ENCODE measurements around the gene WWC2. TPM values are rescaled to one million over a fixed set of nuclear protein-coding genes. Genes with fewer than 3 reads are reported as not detected.

Gene WWC2
- total RNA-seq, 1 experiment from 2014 or later, result 39.1 TPM

GRCh38 chr4:183300655-183301054, 201.6 kb downstream of the WWC2 start:
- POLR2A ChIA-PET, result no interaction called here
- H3K9me2 ChIP-seq (ENCODE audit: insufficient read depth), result no peaks in the 10 kb centered on the region
- H3K36me3 ChIP-seq (ENCODE audit: control insufficient read depth in 1 of 2, insufficient read depth in 2 of 2, low read length in 2 of 2), result no peaks in the 10 kb centered on the region; a peak in 1 of 4 replicates
- no peak overlapping the region for H3K9ac ChIP-seq (ENCODE audit: low read length)
- intact Hi-C loops (cut with micrococcal nuclease), result no loop called here
- H3K79me2 ChIP-seq (ENCODE audit: insufficient read depth, low read length), result no peaks in the 10 kb centered on the region
- no peaks in the 10 kb centered on the region for H4K20me1 ChIP-seq (ENCODE audit: insufficient read depth)
- H3K4me2 ChIP-seq (ENCODE audit: low read length), result no peak overlapping the region
- no peak overlapping the region for H3K4me3 ChIP-seq (replicated peaks in 1 of 2; ENCODE audit: low read depth in 1 of 2, low read length in 2 of 2)
- no peak for TF ChIP-seq REST (IDR thresholded peaks at IDR 0.05; ENCODE audit: low read depth)
- TF ChIP-seq SIN3A (IDR thresholded peaks at IDR 0.05; ENCODE audit: low read depth), result no peak
- no peak for TF ChIP-seq CTCF (IDR thresholded peaks at IDR 0.05 in 2 of 3, conservative IDR thresholded peaks at IDR 0.05 in 1 of 3; ENCODE audit: borderline replicate concordance in 1 of 3, insufficient read depth in 1 of 3, low read depth in 2 of 3, low read length in 2 of 3)
- no peak for TF ChIP-seq ZNF274 (IDR thresholded peaks at IDR 0.05; ENCODE audit: low read depth, low read length)
- no peak for TF ChIP-seq CBX3 (IDR thresholded peaks at IDR 0.05; ENCODE audit: low read depth)
- TF ChIP-seq ELF1 (IDR thresholded peaks at IDR 0.05; ENCODE audit: borderline replicate concordance, low read depth), result no peak
- no peak for TF ChIP-seq POLR2A (IDR thresholded peaks at IDR 0.05; ENCODE audit: borderline replicate concordance, extremely low read depth, insufficient read depth, insufficient read length)
- no peak for TF ChIP-seq FOSL1 (IDR thresholded peaks at IDR 0.05; ENCODE audit: low read depth)
- no peak for TF ChIP-seq POLR2AphosphoS5 (IDR thresholded peaks at IDR 0.05; ENCODE audit: low read depth, low read length)
- TF ChIP-seq MAX (IDR thresholded peaks at IDR 0.05), result no peak
- TF ChIP-seq CEBPB (IDR thresholded peaks at IDR 0.05; ENCODE audit: low read depth), result no peak
- TF ChIP-seq ZFX (IDR thresholded peaks at IDR 0.05), result no peak
- TF ChIP-seq RAD21 (IDR thresholded peaks at IDR 0.05; ENCODE audit: low read depth), result no peak
- TF ChIP-seq SRF (IDR thresholded peaks at IDR 0.05; ENCODE audit: low read depth), result no peak
- TF ChIP-seq EGR1 (IDR thresholded peaks at IDR 0.05; ENCODE audit: low read depth), result no peak
- H3K9me3 ChIP-seq (ENCODE audit: control insufficient read depth in 1 of 2, insufficient read depth in 1 of 2, low read depth in 1 of 2, low read length in 2 of 2), result no peaks in the 10 kb centered on the region
- peaks cover 0 to 6% of the 10 kb centered on the region in 2 experiments; a peak in 1 of 4 replicates for H3K4me1 ChIP-seq (ENCODE audit: control insufficient read depth in 1 of 2, insufficient read depth in 2 of 2, low read length in 2 of 2)
- BruUV-seq (replicated peaks), result no TSS peak
- DNase-seq (ENCODE audit: low read depth, low spot score), result no peak
- RAD21 ChIA-PET (ENCODE audit: low non-redundant PET in 1 of 2, low total read pairs in 2 of 2, uncharacterized antibody in 2 of 2, unreplicated experiment in 2 of 2), result no interaction called here
- CTCF ChIA-PET, result no interaction called here
- no peak for ATAC-seq
- no peak overlapping the region for H3K27ac ChIP-seq (ENCODE audit: low read depth, low read length)
- H3K27me3 ChIP-seq (ENCODE audit: insufficient read depth, low read length), result no peaks in the 10 kb centered on the region
- no peak overlapping the region for H2AFZ ChIP-seq (ENCODE audit: low read depth, low read length, poor library complexity, severe bottlenecking)
